Activated effector memory CD4-positive, alpha-beta T cell treated with anti-CD3 and anti-CD28 coated beads, Interleukin-2, amount 50 U/mL, for 16 hours (primary cell): Measurements from ENCODE around the gene NCF2.

ENCODE experiments used
- DNase-seq: peaks from one replicate; pipeline ENCODE4 v3.0.0-alpha.2; 2020

Gene NCF2

GRCh38 chr1:183548116-183548515, 42.1 kb downstream of the NCF2 start:
- no peak for DNase-seq

- DNase-seq = no peak
Observed at GRCh38 chr1:183546427-183546826, 43.8 kb downstream of the NCF2 start.

- no peak for DNase-seq
Observed at GRCh38 chr1:183544598-183545297, 45.5 kb downstream of the NCF2 start.

GRCh38 chr1:183543619-183544204, 46.5 kb downstream of the NCF2 start:
- DNase-seq = no peak

- DNase-seq = no peak
Observed at GRCh38 chr1:183537405-183537804, 52.9 kb downstream of the NCF2 start.

- no peak for DNase-seq
Observed at GRCh38 chr1:183533617-183534174, 56.6 kb downstream of the NCF2 start.

GRCh38 chr1:183528577-183528976, 61.7 kb downstream of the NCF2 start:
- DNase-seq = no peak

GRCh38 chr1:183522104-183522503, 68.2 kb downstream of the NCF2 start:
- no peak for DNase-seq

- DNase-seq = no peak
Observed at GRCh38 chr1:183520379-183520778, 69.9 kb downstream of the NCF2 start.

- no peak for DNase-seq
Observed at GRCh38 chr1:183517401-183517800, 72.9 kb downstream of the NCF2 start.

GRCh38 chr1:183516725-183517124, 73.5 kb downstream of the NCF2 start:
- DNase-seq = no peak

- DNase-seq = no peak
Observed at GRCh38 chr1:183515002-183515689, 75.1 kb downstream of the NCF2 start.

- no peak for DNase-seq
Observed at GRCh38 chr1:183514235-183514634, 76.0 kb downstream of the NCF2 start.

GRCh38 chr1:183512450-183512849, 77.8 kb downstream of the NCF2 start:
- DNase-seq = no peak

GRCh38 chr1:183508694-183509093, 81.6 kb downstream of the NCF2 start:
- DNase-seq = no peak

- DNase-seq = no peak
Observed at GRCh38 chr1:183506561-183506960, 83.7 kb downstream of the NCF2 start.
